Esophagus muscularis mucosa (tissue), 4 donors: Measurements from ENCODE around the gene CCDC194.

Experiments used
- EP300 ChIP-seq: sonication (generic); formaldehyde crosslinking; IDR thresholded peaks from one replicate; pipeline ENCODE4 v1.6.1; 2017; ENCODE audit warnings: antibody characterized with exemption
- POLR2A ChIP-seq: fragments of 450-650 bp; IDR thresholded peaks from one replicate; pipeline ENCODE4 v1.6.1; 2017; ENCODE audit warnings: antibody characterized with exemption, moderate library complexity, mild to moderate bottlenecking, low read depth
- POLR2AphosphoS5 ChIP-seq, 2 donors: sonication (generic); formaldehyde crosslinking; IDR thresholded peaks; one replicate each; pipeline ENCODE4 v1.6.1; 2017; ENCODE audit warnings: antibody characterized with exemption in 2 of 2
- TF ChIP-seq, protein P1 (sequence below), 3 experiments: fragments of 200-600 bp in 2 of 3; fragments of 450-650 bp in 1 of 3; sonication (generic) in 2 of 3; IDR thresholded peaks; one replicate each; pipeline ENCODE4 v1.5.1; 2017 to 2019; ENCODE audit warnings: antibody characterized with exemption in 3 of 3, mild to moderate bottlenecking in 2 of 3, moderate library complexity in 1 of 3

DNA sequence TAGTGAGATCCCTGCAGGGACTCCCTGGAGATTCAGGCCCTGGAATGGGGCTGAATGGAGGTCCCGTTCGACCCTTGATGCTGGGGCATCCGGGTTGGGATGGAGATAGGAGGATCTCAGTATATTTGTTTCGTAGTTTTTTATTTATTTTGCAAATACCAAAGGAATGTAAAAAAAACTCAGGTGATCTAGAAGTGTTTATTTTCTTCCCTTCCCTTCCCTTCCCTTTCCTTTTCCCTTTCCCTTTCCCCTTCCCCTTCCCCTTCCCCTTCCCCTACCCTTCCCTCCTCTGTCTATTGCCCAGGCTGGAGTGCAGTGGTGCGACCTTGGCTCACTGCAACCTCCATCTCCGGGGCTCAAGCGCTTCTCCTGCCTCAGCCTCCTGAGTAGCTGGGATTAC is 52.2 kb downstream of the CCDC194 start:
- TF ChIP-seq EP300 (no peak), POLR2A (no peak), POLR2AphosphoS5 (IDR thresholded peaks at IDR 0.05) (no peak)
- TF ChIP-seq, protein P1, sequence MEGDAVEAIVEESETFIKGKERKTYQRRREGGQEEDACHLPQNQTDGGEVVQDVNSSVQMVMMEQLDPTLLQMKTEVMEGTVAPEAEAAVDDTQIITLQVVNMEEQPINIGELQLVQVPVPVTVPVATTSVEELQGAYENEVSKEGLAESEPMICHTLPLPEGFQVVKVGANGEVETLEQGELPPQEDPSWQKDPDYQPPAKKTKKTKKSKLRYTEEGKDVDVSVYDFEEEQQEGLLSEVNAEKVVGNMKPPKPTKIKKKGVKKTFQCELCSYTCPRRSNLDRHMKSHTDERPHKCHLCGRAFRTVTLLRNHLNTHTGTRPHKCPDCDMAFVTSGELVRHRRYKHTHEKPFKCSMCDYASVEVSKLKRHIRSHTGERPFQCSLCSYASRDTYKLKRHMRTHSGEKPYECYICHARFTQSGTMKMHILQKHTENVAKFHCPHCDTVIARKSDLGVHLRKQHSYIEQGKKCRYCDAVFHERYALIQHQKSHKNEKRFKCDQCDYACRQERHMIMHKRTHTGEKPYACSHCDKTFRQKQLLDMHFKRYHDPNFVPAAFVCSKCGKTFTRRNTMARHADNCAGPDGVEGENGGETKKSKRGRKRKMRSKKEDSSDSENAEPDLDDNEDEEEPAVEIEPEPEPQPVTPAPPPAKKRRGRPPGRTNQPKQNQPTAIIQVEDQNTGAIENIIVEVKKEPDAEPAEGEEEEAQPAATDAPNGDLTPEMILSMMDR (IDR thresholded peaks at IDR 0.05): no peak
